Activated CD4-positive, alpha-beta memory T cell treated with anti-CD3 and anti-CD28 coated beads, Interleukin-2, amount 10 ng/mL, durations not matched to agents 7 days and 5 days (primary cell): ENCODE results near the gene OXA1L. TPM values are rescaled to one million over a fixed set of nuclear protein-coding genes. Genes with fewer than 3 reads are reported as not detected.

Experiments
- total RNA-seq, 2 experiments: library from RNA; stranded (reverse); gene quantifications; one replicate each; pipeline ENCODE4 v1.2.3, GENCODE V29; 2021

Gene OXA1L
- total RNA-seq, 2 experiments from 2014 or later = 118 to 122 TPM

Other genes starting within 250 kb of the OXA1L start
- 100 to 1,000 TPM; 160 to 167 TPM for gene DAD1, start 177.5 kb upstream of the OXA1L start, total RNA-seq
- gene ABHD4, start 168.4 kb upstream of the OXA1L start, total RNA-seq = 10 to 100 TPM; 16.7 to 20.7 TPM
- gene OR6J1, start 122.3 kb upstream of the OXA1L start, total RNA-seq = not detected
- gene SLC7A7, start 48.7 kb downstream of the OXA1L start, total RNA-seq = under 1 TPM; 0.38 to 0.60 TPM
- 100 to 1,000 TPM; 108 to 119 TPM for gene MRPL52, start 63.2 kb downstream of the OXA1L start, total RNA-seq
- 1 to 10 TPM; 1.9 to 2.9 TPM for gene MMP14, start 69.9 kb downstream of the OXA1L start, total RNA-seq
- gene LRP10, start 105.1 kb downstream of the OXA1L start, total RNA-seq = 10 to 100 TPM; 88.5 to 98.6 TPM
- 1 to 10 TPM in 1 of 2 experiments, under 1 TPM in 1; 0.98 to 1.2 TPM for gene REM2, start 116.5 kb downstream of the OXA1L start, total RNA-seq
- gene RBM23, start 152.5 kb downstream of the OXA1L start, total RNA-seq = 10 to 100 TPM; 71.8 to 73.5 TPM
- gene PRMT5, start 162.7 kb downstream of the OXA1L start, total RNA-seq = 10 to 100 TPM; 46.3 to 49.8 TPM
- 10 to 100 TPM; 60.2 to 66.5 TPM for gene HAUS4, start 190.4 kb downstream of the OXA1L start, total RNA-seq
- gene AJUBA, start 215.9 kb downstream of the OXA1L start, total RNA-seq = 1 to 10 TPM; 1.2 to 1.3 TPM
- 10 to 100 TPM in 1 of 2 experiments, 1 to 10 TPM in 1; 9.4 to 10.4 TPM for gene C14orf93, start 243.5 kb downstream of the OXA1L start, total RNA-seq